OCI-LY1 (cell line): ENCODE data around the gene L1CAM.

Source experiments
- H2AFZ ChIP-seq: fragments of 200-600 bp; sonication (generic), shearing (Covaris generic); 2 replicates; pipeline ENCODE4 v1.6.0; 2014; ENCODE audit warnings: antibody characterized with exemption, mild to moderate bottlenecking, low read length
- H3F3A ChIP-seq: fragments of 200-600 bp; sonication (generic), shearing (Covaris generic); 2 replicates; pipeline ENCODE4 v1.6.0; 2014; ENCODE audit warnings: mild to moderate bottlenecking, antibody characterized with exemption, low read length, moderate library complexity; ENCODE audit not compliant: insufficient read depth
- H3K27ac ChIP-seq: fragments of 200-600 bp; sonication (generic); 2 replicates; pipeline ENCODE4 v1.5.1; 2014; ENCODE audit warnings: low read length, mixed run types, mild to moderate bottlenecking, low read depth; ENCODE audit not compliant: poor library complexity, severe bottlenecking
- H3K27me3 ChIP-seq: fragments of 200-600 bp; sonication (generic); 2 replicates; pipeline ENCODE4 v1.6.0; 2014; ENCODE audit warnings: antibody characterized with exemption, mild to moderate bottlenecking, low read length, moderate library complexity; ENCODE audit not compliant: insufficient read depth
- H3K36me3 ChIP-seq: fragments of 200-600 bp; sonication (generic); 2 replicates; pipeline ENCODE4 v1.6.1; 2014; ENCODE audit warnings: mild to moderate bottlenecking, antibody characterized with exemption, low read length, moderate library complexity, mixed read lengths; ENCODE audit not compliant: insufficient read depth
- H3K4me1 ChIP-seq: fragments of 200-600 bp; sonication (generic); 2 replicates; pipeline ENCODE4 v1.5.1; 2014; ENCODE audit warnings: mild to moderate bottlenecking, low read length, moderate library complexity; ENCODE audit not compliant: insufficient read depth, severe bottlenecking
- H3K4me2 ChIP-seq: fragments of 200-600 bp; sonication (generic), shearing (Covaris generic); 2 replicates; pipeline ENCODE4 v1.6.1; 2014; ENCODE audit warnings: low read length
- H3K4me3 ChIP-seq: fragments of 200-600 bp; sonication (generic); 2 replicates; pipeline ENCODE4 v1.5.1; 2014; ENCODE audit warnings: low read length, low read depth, mild to moderate bottlenecking, mixed read lengths; ENCODE audit not compliant: poor library complexity, severe bottlenecking
- H3K79me2 ChIP-seq: fragments of 200-600 bp; shearing (Covaris generic); 2 replicates; pipeline ENCODE4 v1.6.1; 2016; ENCODE audit warnings: mixed run types, low read length, mixed read lengths; ENCODE audit not compliant: insufficient read depth
- H3K9ac ChIP-seq: fragments of 200-600 bp; sonication (generic), shearing (Covaris generic); 2 replicates; pipeline ENCODE4 v1.6.1; 2014; ENCODE audit warnings: mild to moderate bottlenecking, low read length, mixed read lengths
- H3K9me2 ChIP-seq: fragments of 200-600 bp; sonication (generic), shearing (Covaris generic); 2 replicates; pipeline ENCODE4 v1.6.1; 2014; ENCODE audit warnings: low read depth, mild to moderate bottlenecking, low read length, mixed read lengths
- H3K9me3 ChIP-seq: fragments of 200-600 bp; shearing (Covaris generic); 2 replicates; pipeline ENCODE4 v1.6.1; 2014; ENCODE audit warnings: low read length, mixed read lengths
- H4K20me1 ChIP-seq: fragments of 200-600 bp; sonication (generic), shearing (Covaris generic); 2 replicates; pipeline ENCODE4 v1.6.0; 2016; ENCODE audit warnings: mild to moderate bottlenecking, low read length; ENCODE audit not compliant: insufficient read depth
- EZH2 ChIP-seq: fragments of 200-600 bp; sonication (generic), shearing (Covaris generic); IDR thresholded peaks from 2 replicates; pipeline ENCODE4 v1.8.0; 2017; ENCODE audit warnings: borderline replicate concordance, mixed run types, mild to moderate bottlenecking, antibody characterized with exemption, low read length, moderate library complexity, mixed read lengths
- TF ChIP-seq, protein P1 (sequence below): fragments of 200-600 bp; sonication (generic), shearing (Covaris generic); IDR thresholded peaks from 2 replicates; pipeline ENCODE4 v1.5.1; 2017; ENCODE audit warnings: mild to moderate bottlenecking, antibody characterized with exemption, low read length, moderate library complexity, mixed read lengths

L1CAM gene

DNA sequence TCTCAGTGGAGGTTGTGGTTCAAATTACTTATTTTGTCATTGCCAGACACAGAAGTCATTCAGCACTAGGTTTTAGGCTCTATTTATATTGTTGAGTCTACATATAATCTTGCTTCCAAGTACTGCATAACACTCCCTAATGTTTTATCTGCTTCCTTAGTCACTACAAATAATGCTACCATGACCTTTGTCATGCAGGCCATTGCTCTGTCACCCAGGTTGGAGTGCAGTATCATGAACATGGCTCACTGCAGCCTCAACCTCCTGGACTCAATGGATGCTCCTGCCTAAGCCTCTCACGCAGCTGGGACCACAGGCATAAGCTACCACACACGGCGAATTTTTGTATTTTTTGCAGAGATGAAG, 32.1 kb downstream of the L1CAM start:
- Histone ChIP-seq H3K36me3 (no peaks in the 10 kb centered on the region), H2AFZ (no peak overlapping the region), H3K9ac (no peak overlapping the region), H3K4me2 (no peak overlapping the region), H3K27me3 (no peaks in the 10 kb centered on the region), H3K27ac (no peak overlapping the region), H3K9me3 (no peaks in the 10 kb centered on the region), H4K20me1 (no peaks in the 10 kb centered on the region), H3K9me2 (no peaks in the 10 kb centered on the region), H3K4me1 (no peaks in the 10 kb centered on the region), H3K4me3 (no peak overlapping the region), H3F3A (no peaks in the 10 kb centered on the region), H3K79me2 (no peaks in the 10 kb centered on the region)
- TF ChIP-seq, protein P1, sequence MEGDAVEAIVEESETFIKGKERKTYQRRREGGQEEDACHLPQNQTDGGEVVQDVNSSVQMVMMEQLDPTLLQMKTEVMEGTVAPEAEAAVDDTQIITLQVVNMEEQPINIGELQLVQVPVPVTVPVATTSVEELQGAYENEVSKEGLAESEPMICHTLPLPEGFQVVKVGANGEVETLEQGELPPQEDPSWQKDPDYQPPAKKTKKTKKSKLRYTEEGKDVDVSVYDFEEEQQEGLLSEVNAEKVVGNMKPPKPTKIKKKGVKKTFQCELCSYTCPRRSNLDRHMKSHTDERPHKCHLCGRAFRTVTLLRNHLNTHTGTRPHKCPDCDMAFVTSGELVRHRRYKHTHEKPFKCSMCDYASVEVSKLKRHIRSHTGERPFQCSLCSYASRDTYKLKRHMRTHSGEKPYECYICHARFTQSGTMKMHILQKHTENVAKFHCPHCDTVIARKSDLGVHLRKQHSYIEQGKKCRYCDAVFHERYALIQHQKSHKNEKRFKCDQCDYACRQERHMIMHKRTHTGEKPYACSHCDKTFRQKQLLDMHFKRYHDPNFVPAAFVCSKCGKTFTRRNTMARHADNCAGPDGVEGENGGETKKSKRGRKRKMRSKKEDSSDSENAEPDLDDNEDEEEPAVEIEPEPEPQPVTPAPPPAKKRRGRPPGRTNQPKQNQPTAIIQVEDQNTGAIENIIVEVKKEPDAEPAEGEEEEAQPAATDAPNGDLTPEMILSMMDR = no peak
- TF ChIP-seq EZH2 = no peak

- no peak overlapping the region for H3K4me3 ChIP-seq
- H3K27me3 ChIP-seq = no peaks in the 10 kb centered on the region
- no peaks in the 10 kb centered on the region for H3K4me1 ChIP-seq
- no peaks in the 10 kb centered on the region for H3K9me2 ChIP-seq
- no peaks in the 10 kb centered on the region for H3K9me3 ChIP-seq
- H3K27ac ChIP-seq = no peak overlapping the region
- no peak overlapping the region for H2AFZ ChIP-seq
- no peaks in the 10 kb centered on the region for H4K20me1 ChIP-seq
- no peaks in the 10 kb centered on the region for H3K36me3 ChIP-seq
- H3K79me2 ChIP-seq = no peaks in the 10 kb centered on the region
- H3F3A ChIP-seq = no peaks in the 10 kb centered on the region
- TF ChIP-seq, protein P1 = no peak
- TF ChIP-seq EZH2 = no peak
- H3K4me2 ChIP-seq = no peak overlapping the region
- no peak overlapping the region for H3K9ac ChIP-seq
Measured at GRCh38 chrX:153853180-153853901, 32.6 kb downstream of the L1CAM start.

DNA sequence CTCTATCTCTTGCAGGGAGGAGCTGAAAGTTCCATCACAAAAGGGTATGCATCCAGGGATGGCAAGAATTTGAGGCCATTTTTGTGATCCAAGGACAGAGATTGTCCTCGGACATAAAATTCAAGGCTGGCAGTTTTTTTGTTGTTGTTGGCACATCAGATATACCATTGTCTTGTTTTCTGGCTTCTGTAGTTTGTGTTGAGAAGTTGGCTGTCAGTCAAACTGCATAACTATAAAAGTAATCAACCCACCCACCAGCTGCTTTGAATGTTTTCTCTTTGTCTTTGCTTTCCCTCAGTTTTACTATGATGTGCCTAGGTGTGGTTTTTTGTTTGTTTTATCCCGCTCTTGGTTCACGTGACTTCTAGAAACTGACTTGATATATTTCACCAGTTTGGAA, 34.0 kb downstream of the L1CAM start:
- Histone ChIP-seq H3K27me3 (no peaks in the 10 kb centered on the region), H3K79me2 (no peaks in the 10 kb centered on the region)

More for the DNA sequence above, 34.0 kb downstream of the L1CAM start:
- TF ChIP-seq, protein P1 = no peak
- TF ChIP-seq EZH2 = no peak
- Histone ChIP-seq H3K4me3 (no peak overlapping the region), H3K4me1 (no peaks in the 10 kb centered on the region), H3K4me2 (no peak overlapping the region), H3F3A (no peaks in the 10 kb centered on the region), H4K20me1 (no peaks in the 10 kb centered on the region), H3K9me3 (no peaks in the 10 kb centered on the region), H3K36me3 (no peaks in the 10 kb centered on the region), H2AFZ (no peak overlapping the region), H3K9me2 (no peaks in the 10 kb centered on the region), H3K27ac (no peak overlapping the region), H3K9ac (no peak overlapping the region)
